ENCODE measurements around the gene MKNK1.
"Not testable (repeated sequence)": the region's sequence is repeated elsewhere in the genome, so short reads cannot be mapped to it uniquely, and the experiment has no call there.

Gene MKNK1

DNA sequence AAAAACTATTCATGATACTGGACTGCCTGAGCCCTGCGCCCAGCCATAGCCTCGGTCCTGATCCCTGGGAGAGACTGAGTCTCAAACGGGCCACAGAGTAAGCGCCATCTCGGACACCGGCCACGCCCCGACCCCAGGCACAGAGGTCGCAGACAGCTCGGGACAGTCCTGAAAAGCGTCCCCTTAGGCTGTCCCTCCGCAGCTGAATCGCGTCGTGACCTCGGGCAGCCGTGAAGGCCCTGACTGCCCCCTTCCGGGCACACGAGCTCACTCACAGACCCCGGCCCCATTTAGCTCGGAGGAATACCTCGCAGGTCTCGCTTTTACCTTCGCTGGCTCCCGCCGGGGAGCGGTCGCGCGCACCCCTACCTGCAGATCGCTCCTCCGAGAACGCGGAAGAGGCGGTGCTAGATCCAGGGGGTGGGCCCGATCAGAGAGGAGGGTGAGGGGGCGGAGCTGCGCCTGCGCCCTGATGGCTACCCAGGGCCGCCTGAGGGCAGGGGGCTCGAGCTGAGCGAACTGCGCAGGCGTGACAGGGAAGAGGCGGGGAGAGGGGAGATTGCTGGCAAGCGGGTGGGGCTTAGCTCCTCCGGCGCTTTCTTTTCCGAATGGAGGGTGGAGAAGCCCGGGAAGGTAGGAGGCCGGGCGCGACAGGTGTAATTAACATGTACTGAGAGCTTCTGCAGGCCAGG is at the start of gene MKNK1:
Gene MKNK1 (minus strand): TSS at position 411 of the 692 bp plus-strand sequence. CDS start 20,941 bp downstream, outside the sequence.
- TF ChIP-seq, protein P1, sequence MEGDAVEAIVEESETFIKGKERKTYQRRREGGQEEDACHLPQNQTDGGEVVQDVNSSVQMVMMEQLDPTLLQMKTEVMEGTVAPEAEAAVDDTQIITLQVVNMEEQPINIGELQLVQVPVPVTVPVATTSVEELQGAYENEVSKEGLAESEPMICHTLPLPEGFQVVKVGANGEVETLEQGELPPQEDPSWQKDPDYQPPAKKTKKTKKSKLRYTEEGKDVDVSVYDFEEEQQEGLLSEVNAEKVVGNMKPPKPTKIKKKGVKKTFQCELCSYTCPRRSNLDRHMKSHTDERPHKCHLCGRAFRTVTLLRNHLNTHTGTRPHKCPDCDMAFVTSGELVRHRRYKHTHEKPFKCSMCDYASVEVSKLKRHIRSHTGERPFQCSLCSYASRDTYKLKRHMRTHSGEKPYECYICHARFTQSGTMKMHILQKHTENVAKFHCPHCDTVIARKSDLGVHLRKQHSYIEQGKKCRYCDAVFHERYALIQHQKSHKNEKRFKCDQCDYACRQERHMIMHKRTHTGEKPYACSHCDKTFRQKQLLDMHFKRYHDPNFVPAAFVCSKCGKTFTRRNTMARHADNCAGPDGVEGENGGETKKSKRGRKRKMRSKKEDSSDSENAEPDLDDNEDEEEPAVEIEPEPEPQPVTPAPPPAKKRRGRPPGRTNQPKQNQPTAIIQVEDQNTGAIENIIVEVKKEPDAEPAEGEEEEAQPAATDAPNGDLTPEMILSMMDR (IDR thresholded peaks at IDR 0.05; ENCODE audit: extremely low read depth, insufficient read depth, missing control alignments): no peak
- peak; percentile 99 for DNase-seq (ENCODE audit: low spot score)
- in situ Hi-C loops (cut with MboI; ENCODE audit: low pct_unique_long_range_greater_than_20kb, low sequenced_read_pairs, unreplicated experiment): no loop called here

DNA sequence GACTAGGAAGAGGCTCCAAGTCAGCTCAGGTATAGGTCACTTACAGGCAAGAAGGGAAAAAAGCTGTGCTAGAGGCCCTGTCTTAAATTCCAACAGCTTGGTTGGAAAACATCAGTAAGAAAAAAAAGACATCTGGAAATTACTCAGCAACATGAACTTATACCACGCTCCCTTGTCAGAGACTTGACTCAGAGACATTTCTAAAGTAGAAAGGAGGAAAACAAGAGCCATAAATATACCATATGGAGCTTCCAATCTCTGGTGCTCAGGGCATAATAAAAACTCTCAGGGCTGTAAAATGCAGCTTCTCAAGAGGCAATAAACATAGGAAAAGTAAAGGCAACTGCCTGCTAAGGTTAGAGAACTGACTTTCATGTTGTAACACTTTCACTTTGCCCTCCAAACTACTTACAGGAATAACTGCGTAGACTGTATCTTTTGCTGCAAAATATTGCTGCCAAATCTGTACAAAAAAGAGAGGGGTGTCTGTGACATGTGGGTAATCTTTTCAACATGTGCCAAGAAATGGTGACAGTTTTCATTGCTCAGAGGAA is 49.4 kb upstream of the MKNK1 start:
- TF ChIP-seq, protein P1 (IDR thresholded peaks at IDR 0.05; ENCODE audit: extremely low read depth, insufficient read depth, missing control alignments): no peak
- DNase-seq (ENCODE audit: low spot score): no peak
- in situ Hi-C loops (cut with MboI; ENCODE audit: low pct_unique_long_range_greater_than_20kb, low sequenced_read_pairs, unreplicated experiment): no loop called here

DNA sequence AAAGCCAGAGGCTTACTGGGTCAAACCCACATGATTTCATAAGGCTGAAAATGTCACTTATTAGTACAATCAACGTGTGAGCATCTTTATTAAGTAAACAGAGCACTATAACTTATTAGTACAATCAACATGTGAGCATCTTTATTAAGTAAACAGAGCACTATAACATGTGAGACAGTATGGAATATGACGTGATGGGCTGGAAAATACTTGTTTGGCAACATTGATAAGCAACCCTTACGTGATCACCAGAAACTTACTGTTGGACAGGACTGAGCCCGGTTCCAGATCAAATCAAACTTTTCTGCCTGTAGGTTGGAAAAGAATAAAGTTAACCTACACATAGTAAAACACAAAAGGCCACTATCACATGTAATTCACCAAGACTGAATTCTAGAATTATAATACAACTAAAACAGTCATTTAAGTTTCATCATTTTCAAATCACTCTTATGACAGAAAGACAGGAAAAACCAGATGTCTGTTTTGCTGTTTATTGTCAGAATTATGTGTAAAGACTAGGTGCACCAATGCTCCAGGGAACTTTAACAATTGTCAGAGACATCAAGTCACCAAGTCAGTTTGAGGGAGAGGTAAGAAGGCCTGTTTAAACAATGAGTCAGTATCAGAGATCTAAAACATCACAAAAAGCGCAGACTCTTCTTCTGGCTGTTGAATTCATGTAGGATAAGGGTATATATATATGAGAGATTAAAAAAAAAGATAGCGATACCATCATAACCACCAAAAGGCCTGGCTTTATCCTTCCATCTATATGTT is 48.4 kb upstream of the MKNK1 start:
- TF ChIP-seq, protein P1 (IDR thresholded peaks at IDR 0.05; ENCODE audit: extremely low read depth, insufficient read depth, missing control alignments): no peak
- no peak for DNase-seq (ENCODE audit: low spot score)
- in situ Hi-C loops (cut with MboI; ENCODE audit: low pct_unique_long_range_greater_than_20kb, low sequenced_read_pairs, unreplicated experiment): no loop called here

- DNase-seq (ENCODE audit: low spot score); in situ Hi-C loops (cut with MboI; ENCODE audit: low pct_unique_long_range_greater_than_20kb, low sequenced_read_pairs, unreplicated experiment): not testable (repeated sequence)
Observed at GRCh38 chr1:46651152-46651551, 47.1 kb upstream of the MKNK1 start.

- no peak for DNase-seq (ENCODE audit: low spot score)
- in situ Hi-C loops (cut with MboI; ENCODE audit: low pct_unique_long_range_greater_than_20kb, low sequenced_read_pairs, unreplicated experiment): no loop called here
- TF ChIP-seq, protein P1 (IDR thresholded peaks at IDR 0.05; ENCODE audit: extremely low read depth, insufficient read depth, missing control alignments): no peak
Observed at GRCh38 chr1:46650491-46650890, 46.4 kb upstream of the MKNK1 start.

DNA sequence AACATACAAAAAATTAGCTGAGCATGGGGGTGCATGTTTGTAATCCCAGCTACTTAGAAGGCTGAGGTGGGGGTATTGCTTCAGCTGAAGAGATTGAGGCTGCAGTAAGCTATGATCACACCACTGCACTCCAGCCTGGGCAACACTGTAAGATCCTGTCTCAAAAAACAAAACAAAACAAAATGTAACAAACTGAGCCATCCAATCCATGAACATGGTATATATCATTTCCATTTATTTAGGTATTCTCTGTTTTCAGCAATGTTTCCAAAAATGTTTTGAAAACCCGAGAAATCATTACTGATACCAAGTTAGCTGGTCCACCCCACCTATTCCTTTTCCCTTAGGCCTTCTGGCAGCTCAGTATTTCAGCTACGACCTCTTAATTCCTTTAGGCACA is 45.7 kb upstream of the MKNK1 start:
- TF ChIP-seq, protein P1 (IDR thresholded peaks at IDR 0.05; ENCODE audit: extremely low read depth, insufficient read depth, missing control alignments): no peak
- DNase-seq (ENCODE audit: low spot score): no peak
- in situ Hi-C loops (cut with MboI; ENCODE audit: low pct_unique_long_range_greater_than_20kb, low sequenced_read_pairs, unreplicated experiment): no loop called here

GRCh38 chr1:46647611-46648010 is 43.5 kb upstream of the MKNK1 start:
- in situ Hi-C loops (cut with MboI; ENCODE audit: low pct_unique_long_range_greater_than_20kb, low sequenced_read_pairs, unreplicated experiment): no loop called here
- TF ChIP-seq, protein P1 (IDR thresholded peaks at IDR 0.05; ENCODE audit: extremely low read depth, insufficient read depth, missing control alignments): no peak

More at GRCh38 chr1:46647611-46648010, 43.5 kb upstream of the MKNK1 start:
- no peak for DNase-seq (ENCODE audit: low spot score)
